Measurements from ENCODE around the gene SH3YL1.

Gene SH3YL1

DNA sequence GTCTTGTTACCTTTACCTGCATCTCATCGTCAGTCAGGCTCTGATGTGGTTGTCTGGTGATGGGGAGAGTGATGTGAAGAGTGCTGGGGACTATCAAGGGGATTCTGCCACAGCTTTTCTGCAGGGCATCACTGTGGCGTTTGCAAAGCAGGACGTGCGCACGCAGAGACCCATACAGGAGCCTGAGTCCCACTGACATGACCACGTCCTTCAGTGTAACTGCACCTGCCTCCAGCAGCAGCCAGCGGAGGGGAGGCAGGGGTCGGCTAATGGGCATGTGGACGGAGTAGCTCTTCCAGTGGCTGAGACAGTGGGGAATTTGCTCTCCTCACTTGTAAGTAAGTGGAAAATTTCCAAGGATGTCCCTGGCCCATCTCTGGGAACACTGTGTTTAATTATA lies 17.5 kb upstream of the SH3YL1 start:
- no peak for DNase-seq

DNA sequence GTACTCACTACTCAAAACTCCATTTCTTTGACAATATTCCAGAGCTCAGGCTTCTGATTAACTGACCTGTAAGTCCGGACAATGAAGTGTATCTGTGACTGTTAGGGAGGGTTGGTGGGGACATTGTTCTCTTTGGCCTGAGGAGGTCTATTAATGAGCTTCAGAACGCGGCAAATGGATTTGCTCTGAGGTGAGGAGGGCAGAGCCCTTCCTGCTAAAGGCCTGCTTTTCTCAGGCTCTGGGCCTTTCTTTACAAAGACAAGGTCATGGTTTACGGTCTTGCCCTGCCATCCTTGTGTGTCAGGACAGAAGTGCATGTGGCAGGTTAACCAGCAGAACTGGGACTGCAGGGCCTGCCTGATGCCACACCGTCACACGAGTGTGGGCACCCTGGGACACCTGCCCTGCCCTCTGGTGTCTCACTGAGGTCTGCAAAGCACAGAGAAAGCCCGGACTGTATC lies 16.8 kb upstream of the SH3YL1 start:
- no peak for DNase-seq

DNA sequence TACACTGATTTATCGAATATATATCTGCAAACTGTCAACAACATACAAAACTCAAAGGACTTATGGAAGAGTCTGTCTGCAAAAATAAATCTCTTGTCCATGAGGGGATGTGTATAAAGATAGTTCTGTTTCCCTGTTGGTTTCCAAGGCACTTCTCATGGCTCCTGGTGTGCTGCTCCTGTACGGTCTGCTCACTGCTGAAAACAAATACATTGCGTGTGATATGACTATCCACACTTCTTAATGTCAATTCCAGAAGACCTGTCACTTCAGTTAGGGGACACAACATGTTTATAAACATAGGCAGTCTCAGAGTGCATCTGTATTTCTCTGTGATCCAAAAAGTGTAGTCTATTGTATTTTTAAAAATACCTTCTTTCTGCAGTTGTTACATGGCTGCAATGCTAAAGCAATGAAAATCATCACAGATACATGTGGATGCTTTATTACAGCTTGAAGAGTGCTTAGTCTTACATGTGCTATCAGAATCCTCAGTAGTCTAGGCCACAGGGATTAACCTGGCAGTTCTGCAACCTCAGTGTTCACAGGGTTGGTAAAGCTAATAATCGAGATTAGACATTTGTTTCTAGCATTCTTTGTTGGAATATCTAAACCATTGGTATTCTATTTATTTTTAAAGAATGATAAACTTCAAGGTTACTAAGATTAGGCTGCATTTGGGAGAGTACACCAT lies 16.3 kb upstream of the SH3YL1 start:
- DNase-seq: no peak

DNA sequence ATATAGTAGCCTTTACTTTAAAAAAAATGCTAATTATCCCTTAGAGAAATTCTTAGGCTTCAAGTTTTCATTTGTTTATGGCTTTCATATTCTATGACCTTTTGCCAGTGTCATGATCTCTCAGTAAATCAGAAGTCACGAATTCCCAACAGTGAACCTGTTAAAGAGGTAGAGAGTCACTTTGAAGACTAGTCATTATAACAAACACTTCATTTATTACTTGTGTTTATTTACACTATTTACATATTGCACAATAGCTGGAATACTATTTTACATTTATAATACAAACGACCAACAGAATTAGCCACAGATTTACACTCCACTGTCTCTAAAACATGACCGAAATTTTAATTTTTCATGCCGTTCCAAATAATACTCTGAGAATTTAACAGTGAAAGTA lies 15.5 kb upstream of the SH3YL1 start:
- no peak for DNase-seq

DNA sequence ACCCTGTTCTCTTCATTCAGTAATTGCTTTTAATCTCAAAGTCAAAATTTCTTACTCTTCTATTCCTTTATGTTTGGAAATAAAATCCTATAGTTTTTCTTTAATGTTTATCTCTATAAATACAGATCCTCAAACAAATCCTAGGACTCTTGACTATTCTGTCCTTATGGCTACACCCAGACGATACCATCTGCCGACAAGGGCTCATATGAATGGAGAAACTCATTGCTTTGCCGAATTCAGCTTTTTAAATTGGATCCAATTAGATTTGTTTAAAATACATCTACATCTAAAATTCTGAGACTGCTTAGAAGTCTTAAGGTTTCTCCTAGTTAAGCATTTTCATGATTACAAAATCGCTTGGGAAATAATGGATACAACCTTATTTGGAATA lies 15.1 kb upstream of the SH3YL1 start:
- no peak for DNase-seq

DNA sequence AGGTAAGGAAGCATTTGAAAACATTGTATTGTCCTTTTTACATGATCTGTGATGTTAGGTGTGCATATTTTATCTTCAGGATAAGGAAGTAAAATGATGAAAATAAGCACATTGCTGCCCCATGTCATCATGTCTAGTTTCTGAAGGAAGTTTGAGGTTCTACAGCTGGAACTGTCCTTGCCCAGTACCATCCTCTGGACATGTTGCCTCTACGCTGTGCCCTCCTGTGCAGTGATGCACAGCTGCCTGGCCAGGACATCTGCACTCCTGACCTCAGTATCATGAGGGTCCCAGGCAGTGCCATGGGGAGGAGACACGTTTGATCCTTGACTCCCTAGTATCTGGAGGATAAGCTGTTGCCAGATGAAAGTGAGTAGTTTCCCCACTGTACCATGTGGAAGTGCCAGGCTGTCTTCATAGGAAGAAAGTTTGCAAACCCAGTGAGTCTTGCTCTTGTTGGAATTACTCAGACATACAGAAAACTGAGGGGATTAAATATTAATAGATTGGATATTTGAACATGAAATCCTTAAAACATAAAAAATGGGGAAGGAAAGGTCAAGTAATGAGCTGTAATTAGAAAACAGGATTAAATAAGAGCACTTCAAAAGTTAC lies 14.6 kb upstream of the SH3YL1 start:
- no peak for DNase-seq

DNA sequence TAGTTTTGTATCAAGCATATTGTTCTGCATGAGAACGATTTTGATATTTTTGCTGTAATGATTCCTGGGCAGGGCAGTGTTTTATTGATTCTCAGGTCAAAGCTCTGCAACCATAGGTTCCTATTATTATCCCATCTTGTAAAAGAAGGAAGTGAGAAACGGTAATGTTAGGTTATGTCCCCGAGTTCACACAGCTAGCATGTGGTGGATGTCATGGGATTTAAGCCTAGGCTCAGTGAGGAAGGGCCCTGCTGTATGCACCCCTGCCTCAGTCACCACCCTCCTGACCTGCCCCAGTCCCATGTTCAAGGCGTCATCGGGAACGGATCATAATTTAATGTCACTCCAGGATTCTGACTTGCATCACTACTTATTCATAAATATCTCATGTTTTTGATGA lies 11.6 kb upstream of the SH3YL1 start:
- DNase-seq: no peak

DNA sequence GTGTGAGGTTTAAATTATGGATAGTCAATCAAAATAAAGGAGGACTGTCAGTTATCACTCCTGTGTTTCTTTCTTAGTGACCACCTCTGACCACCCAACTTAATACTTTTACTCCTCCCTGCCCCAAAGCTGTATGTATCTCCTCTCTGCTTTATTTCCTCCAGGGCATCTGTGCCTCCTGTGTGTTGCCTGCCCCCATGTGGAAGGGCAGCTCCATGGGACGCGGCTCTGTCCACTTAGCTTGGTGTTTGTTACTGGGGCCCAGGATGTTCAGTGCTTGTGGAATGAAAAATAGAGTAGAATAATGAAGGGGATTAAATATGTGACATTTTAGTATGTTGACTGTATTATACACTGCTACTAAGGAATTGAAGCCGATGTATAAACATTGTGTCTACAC lies 10.7 kb upstream of the SH3YL1 start:
- DNase-seq: no peak

DNA sequence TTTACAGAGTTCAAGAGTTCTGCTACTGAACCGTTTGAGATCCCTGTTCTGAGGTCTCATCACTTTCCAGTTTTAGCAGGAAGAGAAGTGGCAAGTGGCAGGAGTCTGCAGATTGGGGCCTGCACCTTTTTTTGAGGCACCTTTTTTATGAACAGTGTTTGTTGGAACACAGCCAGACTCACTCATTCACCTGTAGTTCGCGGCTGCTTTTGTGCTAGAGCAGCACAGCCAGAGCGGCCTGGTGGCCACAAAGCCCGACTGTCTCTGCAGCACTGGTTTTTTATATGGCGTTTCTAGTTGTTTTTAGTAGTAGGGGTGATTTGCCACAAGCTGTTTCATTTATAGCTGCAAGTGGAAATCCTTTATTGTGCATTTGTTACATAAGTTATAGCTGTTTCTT lies 9.5 kb upstream of the SH3YL1 start:
- no peak for DNase-seq

DNA sequence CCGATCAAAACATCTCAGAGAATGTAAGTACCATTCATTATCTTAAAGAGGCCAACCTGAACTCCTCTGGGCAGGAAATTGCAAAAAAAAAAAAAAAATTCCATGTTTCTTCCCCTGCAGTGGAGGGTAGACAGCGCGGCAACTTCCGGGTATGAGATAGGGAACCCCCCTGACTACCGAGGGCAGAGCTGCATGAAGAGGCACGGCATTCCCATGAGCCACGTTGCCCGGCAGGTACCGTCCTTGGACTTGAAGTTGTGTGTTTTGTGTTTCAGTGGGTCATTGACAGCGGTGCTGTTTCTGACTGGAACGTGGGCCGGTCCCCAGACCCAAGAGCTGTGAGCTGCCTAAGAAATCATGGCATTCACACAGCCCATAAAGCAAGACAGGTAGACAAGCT lies 8.1 kb upstream of the SH3YL1 start:
- no peak for DNase-seq

DNA sequence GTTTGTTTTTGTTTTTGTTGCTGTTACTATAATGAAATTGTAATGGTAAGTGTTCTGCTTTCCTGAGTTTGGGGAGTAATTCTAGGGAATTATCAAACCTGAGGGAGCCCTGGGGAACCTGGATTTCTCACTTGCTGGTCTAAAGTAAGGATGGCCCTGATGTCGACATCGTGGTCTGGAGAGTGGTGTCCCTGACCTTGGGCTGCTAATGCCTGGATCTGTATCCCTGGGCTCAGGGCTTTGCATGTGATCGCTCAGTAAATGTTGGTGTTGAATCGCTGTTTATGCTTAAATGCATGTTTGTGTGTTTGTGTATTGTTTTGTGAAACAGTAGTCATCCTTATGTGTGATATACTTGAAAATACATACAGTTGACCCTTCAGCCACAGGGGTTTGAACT lies 7.0 kb upstream of the SH3YL1 start:
- DNase-seq: no peak

DNA sequence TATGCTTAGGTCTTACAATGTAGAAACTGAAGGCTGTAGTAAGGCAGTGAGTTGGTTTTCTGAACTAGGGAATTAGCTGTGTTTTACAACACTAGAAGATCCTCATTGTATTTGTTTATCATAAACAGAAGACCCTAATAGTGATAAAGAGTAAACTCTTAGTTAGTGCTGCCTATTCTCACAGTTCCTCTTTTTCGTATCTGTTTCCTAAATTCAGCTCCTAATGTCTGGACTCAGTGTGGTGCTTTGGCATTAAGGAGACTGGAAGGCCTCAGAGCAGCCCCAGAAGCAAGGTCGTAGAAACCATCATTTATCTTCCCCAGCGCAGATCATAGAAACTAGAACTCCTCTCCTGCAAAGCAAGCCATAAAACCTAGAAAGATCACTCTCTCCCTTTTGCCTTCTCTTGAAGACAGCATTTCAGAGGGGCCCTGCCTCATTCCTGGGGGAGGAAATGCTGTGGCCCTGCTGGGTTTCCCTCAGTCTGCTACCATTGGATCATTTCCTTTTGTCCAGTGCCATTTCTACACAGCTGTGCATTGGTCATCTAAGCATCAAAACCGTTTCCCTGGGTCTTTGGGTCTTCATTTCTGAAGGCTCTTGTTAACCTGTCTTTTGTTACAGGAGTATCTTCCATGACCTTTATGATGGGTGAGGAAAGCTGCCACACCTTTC lies 5.7 kb upstream of the SH3YL1 start:
- no peak for DNase-seq

DNA sequence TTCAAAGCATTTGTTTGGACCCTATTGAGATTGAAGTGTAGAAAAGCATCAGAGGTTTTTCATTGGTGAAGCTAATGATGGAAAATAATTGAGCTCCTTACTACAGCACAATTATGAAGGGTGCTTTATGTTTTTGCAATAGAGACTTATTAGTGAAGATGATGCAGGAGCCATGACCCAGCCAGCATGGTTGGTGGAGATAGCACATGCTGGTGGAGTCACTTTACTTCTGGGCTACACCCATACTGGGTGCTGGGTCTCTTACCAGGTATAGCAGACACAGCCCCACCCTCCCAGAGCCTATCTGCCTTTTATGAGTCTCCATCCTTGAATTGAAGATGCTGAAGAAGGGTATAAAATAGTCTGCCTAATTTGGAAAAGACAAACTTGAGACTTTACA lies 4.5 kb upstream of the SH3YL1 start:
- DNase-seq: no peak

DNA sequence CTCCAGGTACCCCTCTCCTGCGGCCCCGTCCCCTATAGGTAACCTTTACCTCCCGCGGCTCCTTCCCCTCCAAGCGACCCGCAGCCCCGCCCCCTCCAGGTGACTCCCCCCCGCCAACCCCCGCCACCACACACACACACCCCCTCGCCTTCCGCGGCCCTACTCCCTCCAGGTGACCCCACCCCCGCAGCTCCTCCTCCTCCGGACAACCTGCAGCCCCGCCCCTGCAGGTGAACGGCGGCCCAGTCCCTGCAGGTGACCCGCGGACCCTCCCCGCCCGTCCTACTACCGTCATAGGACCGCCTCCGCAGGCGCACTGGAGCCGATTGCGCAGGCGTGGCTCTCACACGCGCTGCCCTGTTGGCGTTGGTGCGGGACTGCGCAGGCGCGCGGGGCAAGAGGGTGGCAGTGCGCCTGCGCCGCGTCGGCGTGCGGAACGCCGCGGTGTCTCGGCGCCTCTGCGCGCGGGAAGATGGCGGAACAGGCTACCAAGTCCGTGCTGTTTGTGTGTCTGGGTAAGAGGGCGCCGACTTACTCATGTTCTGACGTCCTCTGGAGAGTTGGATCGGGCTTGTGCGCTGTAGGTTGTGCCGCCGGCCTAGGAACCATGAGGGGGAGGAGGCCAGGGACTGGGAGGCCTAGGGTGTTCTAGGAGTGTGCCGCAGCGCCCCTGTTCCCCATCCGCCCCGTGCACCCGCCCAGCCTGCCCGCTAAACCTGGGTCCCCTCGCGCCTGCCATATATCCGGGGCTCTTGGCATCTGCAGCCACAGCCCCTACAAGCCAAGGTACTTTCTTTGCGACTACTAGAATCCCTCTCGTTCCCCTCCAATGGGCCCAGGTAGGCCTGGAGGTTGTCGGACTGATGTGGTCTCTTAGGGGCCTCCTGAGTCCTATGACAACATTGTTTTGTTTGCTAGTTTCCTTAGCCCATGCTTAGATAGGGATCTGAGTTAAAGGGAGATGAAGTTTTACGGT lies 949 bp upstream of the SH3YL1 start, which contains the start of gene ACP1:
Gene ACP1 (plus strand): TSS at position 455 of the 976 bp plus-strand sequence. CDS start 18 bp downstream, at position 473.
- DNase-seq: peak; percentile 70

DNA sequence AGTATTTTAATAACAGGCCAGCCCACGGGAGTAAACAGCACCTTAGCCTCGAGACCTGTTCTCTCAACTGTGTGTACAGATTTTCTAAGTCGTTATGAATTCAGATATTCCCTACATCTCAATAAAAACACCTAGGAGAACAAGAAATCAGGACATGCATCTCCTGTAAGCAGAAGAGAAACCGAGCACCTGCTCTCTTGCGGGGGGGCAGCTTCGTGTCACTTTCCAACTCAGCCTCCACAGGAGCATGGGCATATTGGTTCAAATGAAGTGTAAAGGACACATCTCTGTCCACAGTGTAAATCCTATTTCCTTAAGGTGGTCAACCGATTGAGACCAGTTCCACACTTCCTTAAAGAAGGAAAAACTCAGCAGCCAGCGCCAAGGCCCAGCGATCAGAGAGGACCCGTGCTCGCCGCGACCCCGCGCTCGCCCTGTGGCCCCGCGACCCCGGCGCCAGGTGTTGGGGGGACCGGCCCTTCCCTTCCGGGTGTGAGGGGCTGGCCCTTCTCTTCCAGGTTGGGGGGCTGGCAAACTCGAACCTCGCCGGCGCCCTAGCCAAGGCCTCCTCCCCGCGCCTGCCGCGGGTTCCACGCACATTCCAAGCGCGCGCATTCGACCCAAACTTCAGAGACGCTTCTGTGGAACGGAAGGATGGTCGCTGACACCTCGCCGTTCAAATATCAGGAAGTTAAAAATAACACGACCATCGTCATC lies 652 bp downstream of the SH3YL1 start:
- no peak for DNase-seq

DNA sequence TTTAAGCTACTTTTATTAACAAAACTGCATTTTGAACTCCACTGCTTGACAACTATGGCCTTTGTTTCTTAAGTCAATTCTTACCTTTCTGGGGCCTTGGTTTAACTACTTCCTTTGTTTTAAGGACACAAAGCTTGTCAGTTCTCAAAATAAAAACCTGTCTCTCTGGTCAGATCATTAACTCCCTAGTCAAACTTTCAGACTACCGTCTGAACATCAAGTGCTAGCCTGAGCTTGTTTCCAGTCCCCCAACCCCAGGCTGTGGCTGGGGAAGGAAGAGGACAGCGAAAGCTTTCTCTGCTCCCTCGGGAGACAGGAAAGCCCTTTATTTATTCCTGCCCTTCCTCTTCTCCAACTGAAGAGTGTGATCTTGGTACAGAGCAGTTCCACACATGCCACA lies 1.7 kb downstream of the SH3YL1 start:
- DNase-seq: no peak

DNA sequence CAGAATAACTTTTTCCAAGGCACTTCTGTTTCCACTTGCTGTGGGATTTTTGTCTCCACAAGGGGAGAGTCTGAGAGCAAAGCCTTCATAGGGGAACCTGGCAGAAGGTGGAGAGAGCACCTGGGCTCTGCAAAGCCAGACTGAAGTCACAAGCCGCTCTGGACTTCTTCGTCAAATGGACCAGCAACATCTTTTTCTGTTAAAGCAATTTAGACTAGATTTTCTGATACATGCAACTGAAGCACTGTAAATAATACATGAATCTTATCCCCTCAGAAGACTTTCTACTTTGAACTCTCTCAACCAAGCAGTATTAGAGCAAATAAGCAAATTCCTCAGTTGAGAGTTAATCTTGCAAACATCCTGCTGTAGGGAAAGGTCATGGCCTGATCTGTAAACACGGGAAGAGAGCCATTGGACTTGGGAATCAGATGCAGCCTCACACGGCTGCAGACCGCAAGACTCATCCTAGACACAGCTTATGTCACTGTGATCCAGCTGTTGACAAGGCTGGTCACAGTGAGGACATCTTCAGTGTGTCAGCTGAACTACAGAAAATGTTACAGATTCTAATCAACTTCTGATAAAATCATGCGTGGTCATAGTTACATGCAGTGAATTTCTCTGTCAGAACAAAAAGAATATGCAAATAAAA lies 3.2 kb downstream of the SH3YL1 start:
- no peak for DNase-seq

DNA sequence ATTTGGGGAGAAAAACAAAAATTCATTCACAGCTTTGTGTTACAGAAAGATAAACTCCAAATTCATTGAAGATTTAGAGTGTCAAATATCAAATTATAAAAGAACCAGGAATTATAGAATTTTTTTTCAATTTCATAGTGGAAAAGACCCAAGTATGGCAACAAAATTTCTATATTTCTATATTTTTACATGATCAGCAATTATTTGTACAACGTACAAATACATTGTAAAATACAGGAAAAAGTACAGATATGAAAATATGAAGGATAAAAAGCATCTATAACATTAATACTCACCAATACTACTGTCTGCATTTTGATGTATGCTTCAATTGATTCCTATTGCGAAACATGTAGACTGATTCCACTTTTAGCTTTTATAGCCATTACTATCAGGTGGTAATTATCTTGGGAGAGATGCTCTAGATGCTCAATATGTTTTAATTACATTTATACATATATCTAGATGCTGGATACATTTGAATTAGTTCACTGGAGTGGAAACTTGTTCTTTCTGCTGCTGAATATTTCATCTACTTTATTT lies 4.0 kb downstream of the SH3YL1 start:
- no peak for DNase-seq

DNA sequence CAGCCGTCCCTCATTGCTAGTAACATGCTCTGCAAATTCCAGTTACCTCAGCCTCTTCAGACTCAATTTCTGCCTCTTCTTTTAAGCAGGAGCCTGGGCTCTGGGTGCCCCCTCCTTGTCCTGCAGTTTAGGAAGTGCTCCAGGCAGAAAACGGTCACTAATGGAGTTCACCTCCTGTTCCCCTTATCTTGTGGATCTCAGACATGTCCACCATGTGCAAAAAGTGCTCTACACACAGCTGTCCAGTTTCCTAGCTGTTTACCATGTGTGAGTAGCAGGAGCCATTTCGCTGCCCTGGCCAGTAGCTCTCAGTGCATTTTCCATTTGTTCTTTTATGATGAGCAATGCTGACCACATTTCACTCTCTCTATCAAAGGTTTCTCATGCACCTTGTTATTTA lies 4.9 kb downstream of the SH3YL1 start:
- no peak for DNase-seq

DNA sequence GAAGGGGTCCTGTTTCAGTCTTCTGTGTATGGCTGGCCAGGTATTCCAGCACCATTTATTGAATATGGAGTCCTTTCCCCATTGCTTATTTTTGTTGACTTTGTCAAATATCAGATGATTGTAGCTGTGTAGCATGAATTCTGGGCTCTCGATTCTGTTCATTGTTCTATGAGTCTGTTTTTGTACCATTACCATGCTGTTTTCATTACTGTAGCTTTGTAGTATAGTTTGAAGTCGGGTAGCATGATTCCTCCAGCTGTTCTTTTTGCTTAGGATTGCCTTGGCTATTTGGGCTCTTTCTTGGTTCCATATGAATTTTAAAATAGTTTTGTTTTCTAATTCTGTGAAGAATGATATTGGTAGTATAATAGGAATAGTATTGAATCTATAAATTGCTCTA lies 6.0 kb downstream of the SH3YL1 start:
- no peak for DNase-seq

DNA sequence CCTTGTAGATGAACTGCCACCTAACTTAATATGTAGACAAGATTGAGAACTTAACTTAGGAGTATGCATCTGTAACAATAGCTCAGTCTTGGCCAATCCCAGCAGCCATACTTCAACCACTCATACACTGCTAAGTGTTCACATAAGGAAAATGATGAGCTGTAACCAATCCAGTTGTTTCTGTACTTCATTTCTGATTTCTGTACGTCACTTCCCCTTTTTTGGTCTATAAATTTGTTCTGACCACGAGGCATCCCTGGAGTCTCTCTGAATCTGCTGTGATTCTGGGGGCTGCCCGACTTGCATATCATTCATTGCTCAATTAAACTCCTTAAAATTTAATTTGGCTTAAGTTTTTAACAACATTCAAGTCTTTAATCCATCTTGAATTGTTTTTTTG lies 6.4 kb downstream of the SH3YL1 start:
- no peak for DNase-seq

DNA sequence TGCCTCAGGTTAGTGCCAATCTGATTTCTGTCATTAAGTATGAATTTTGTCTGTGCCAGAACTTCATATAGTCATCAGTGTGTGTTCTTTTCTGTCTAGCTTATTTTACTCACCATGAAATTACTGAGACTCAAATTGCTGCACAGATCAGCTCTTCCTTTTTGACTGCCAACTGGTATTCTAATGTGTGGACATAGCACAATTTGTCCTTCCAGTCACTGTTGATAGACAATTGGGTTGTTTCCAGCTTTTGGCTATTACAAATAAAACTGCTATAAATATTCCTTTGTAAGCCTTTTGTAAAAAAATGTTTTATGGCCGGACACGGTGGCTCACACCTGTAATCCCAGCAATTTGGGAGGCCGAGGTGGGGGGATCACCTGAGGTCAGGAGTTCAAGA lies 7.7 kb downstream of the SH3YL1 start:
- no peak for DNase-seq

Data from amniotic stem cell (primary cell).